ENCODE results near the gene TMEM45A.

Gene TMEM45A

DNA sequence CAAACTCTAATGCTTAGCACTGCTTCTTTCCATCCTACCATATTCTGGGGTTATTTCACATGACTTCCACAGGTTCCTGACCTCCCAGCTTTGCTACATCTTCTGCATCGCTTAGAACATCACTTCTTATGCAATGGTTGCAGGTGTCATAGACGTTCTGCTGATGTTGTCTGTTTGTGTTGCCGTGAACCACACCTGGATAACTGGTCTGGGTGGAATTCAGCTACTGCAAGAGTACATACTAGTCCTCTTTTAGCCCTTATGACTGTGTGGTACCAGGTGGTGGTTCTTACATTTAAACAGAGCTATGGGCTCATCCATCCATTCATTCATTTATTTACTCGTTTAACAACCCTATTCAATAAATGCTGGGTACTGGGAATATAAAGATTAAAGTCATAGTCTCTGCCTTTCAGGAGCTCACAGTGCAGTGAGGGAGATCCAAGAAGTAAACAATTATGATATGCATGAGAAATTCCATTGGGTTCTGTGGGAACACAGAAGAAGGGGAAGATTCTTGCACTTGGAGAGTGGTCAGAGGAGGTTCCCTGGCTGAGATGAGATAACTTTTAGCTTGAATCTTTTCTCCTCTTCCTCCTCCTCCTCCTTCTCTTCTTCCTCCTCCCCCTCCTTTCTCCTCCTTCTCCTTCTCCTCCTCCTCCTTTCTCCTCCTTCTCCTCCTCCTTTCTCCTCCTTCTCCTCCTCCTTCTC is 30.8 kb downstream of the TMEM45A start:
- no peak for ATAC-seq
- no peak for TF ChIP-seq CSRNP3 (CRISPR knock-in tag; IDR thresholded peaks at IDR 0.05)

DNA sequence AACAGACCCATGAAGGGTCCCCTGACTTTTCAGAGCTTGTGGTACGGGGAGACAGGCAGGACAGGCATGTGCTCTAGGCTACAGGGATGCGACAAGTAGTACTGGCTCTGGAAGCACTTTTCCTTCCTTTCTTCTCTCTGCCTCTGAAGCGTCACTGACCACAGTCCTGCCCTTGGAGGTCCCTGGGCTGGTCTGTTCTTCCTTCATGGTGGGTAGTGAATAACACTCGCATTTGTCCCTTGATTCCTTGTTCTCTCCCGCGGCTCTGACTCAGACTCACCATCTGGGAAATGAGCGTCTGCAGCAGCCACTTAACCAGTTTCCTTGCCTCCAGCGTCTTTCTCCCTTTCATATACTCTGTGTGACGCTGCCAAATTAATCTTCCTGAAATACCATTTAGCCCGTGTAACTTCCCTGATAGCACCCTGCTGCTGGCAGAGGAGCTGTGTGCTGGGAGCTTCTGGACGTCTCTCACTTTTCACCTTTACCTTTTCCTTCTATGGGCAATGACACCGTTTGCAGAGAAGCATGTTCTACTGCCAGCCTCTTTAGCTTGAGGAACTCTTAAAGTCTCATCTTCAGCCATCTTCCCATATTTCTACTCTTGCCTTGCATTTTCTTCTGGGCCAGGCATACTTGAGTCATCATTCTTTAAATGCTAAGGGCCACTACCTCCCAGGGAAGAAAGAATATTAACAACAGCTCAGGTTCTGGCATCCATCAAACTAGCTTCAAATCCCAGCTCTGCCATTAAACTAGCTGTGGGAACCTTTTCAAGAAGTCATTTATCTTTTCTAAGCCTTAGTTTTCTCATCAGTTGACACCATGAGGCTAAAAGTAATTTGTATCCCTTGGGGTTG is 33.6 kb downstream of the TMEM45A start:
- peak; percentile 92 for ATAC-seq
- TF ChIP-seq POU6F1 (CRISPR knock-in tag; IDR thresholded peaks at IDR 0.05; ENCODE audit: borderline replicate concordance, low read depth) = no peak
- TF ChIP-seq PPARA (CRISPR knock-in tag; IDR thresholded peaks at IDR 0.05; ENCODE audit: borderline replicate concordance) = no peak
- TF ChIP-seq ZNF565 (CRISPR knock-in tag; conservative IDR thresholded peaks at IDR 0.05; ENCODE audit: low read depth) = no peak
- no peak for TF ChIP-seq CREB5 (CRISPR knock-in tag; IDR thresholded peaks at IDR 0.05; ENCODE audit: low read depth)
- TF ChIP-seq TOX (CRISPR knock-in tag; IDR thresholded peaks at IDR 0.05; ENCODE audit: borderline replicate concordance) = peak; percentile 67; the same call in 1 of the 2 replicates
- TF ChIP-seq, protein P1, sequence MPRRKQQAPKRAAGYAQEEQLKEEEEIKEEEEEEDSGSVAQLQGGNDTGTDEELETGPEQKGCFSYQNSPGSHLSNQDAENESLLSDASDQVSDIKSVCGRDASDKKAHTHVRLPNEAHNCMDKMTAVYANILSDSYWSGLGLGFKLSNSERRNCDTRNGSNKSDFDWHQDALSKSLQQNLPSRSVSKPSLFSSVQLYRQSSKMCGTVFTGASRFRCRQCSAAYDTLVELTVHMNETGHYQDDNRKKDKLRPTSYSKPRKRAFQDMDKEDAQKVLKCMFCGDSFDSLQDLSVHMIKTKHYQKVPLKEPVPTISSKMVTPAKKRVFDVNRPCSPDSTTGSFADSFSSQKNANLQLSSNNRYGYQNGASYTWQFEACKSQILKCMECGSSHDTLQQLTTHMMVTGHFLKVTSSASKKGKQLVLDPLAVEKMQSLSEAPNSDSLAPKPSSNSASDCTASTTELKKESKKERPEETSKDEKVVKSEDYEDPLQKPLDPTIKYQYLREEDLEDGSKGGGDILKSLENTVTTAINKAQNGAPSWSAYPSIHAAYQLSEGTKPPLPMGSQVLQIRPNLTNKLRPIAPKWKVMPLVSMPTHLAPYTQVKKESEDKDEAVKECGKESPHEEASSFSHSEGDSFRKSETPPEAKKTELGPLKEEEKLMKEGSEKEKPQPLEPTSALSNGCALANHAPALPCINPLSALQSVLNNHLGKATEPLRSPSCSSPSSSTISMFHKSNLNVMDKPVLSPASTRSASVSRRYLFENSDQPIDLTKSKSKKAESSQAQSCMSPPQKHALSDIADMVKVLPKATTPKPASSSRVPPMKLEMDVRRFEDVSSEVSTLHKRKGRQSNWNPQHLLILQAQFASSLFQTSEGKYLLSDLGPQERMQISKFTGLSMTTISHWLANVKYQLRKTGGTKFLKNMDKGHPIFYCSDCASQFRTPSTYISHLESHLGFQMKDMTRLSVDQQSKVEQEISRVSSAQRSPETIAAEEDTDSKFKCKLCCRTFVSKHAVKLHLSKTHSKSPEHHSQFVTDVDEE (CRISPR knock-in tag; IDR thresholded peaks at IDR 0.05) = no peak
- 0 out of 2 replicates have a peak, but pooled peaks have one; percentile 25 for TF ChIP-seq ZC3H10 (CRISPR knock-in tag; IDR thresholded peaks at IDR 0.05)
- no peak for TF ChIP-seq OSR1 (CRISPR knock-in tag; IDR thresholded peaks at IDR 0.05)
- TF ChIP-seq TCF4 (CRISPR knock-in tag; IDR thresholded peaks at IDR 0.05; ENCODE audit: borderline replicate concordance) = 0 out of 2 replicates have a peak, but pooled peaks have one; percentile 14
- TF ChIP-seq ISL1 (CRISPR knock-in tag; IDR thresholded peaks at IDR 0.05) = peak; percentile 92
- TF ChIP-seq ESRRG (CRISPR knock-in tag; IDR thresholded peaks at IDR 0.05) = no peak
- TF ChIP-seq ZNF70 (CRISPR knock-in tag; IDR thresholded peaks at IDR 0.05) = peak; percentile 95
- TF ChIP-seq ARNTL (CRISPR knock-in tag; IDR thresholded peaks at IDR 0.05; ENCODE audit: borderline replicate concordance, low read depth) = no peak
- no peak for TF ChIP-seq BACH2 (CRISPR knock-in tag; IDR thresholded peaks at IDR 0.05; ENCODE audit: borderline replicate concordance)
- TF ChIP-seq GLIS3 (CRISPR knock-in tag; IDR thresholded peaks at IDR 0.05) = no peak
- TF ChIP-seq, protein P2, sequence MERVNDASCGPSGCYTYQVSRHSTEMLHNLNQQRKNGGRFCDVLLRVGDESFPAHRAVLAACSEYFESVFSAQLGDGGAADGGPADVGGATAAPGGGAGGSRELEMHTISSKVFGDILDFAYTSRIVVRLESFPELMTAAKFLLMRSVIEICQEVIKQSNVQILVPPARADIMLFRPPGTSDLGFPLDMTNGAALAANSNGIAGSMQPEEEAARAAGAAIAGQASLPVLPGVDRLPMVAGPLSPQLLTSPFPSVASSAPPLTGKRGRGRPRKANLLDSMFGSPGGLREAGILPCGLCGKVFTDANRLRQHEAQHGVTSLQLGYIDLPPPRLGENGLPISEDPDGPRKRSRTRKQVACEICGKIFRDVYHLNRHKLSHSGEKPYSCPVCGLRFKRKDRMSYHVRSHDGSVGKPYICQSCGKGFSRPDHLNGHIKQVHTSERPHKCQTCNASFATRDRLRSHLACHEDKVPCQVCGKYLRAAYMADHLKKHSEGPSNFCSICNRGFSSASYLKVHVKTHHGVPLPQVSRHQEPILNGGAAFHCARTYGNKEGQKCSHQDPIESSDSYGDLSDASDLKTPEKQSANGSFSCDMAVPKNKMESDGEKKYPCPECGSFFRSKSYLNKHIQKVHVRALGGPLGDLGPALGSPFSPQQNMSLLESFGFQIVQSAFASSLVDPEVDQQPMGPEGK (CRISPR knock-in tag; IDR thresholded peaks at IDR 0.05; ENCODE audit: borderline replicate concordance) = peak; percentile 82; the same call in 1 of the 2 replicates
- TF ChIP-seq SNAI2 (CRISPR knock-in tag; IDR thresholded peaks at IDR 0.05) = no peak
- no peak for TF ChIP-seq ZFP30 (CRISPR knock-in tag; IDR thresholded peaks at IDR 0.05)
- TF ChIP-seq CSDC2 (CRISPR knock-in tag; IDR thresholded peaks at IDR 0.05) = no peak
- no peak for TF ChIP-seq ZNF8 (CRISPR knock-in tag; IDR thresholded peaks at IDR 0.05)
- TF ChIP-seq RARB (CRISPR knock-in tag; IDR thresholded peaks at IDR 0.05) = no peak
- no peak for TF ChIP-seq CSRNP3 (CRISPR knock-in tag; IDR thresholded peaks at IDR 0.05)
- TF ChIP-seq ZFP3 (CRISPR knock-in tag; IDR thresholded peaks at IDR 0.05) = 0 out of 2 replicates have a peak, but pooled peaks have one; percentile 24

Data from SK-N-SH treated with all-trans-retinoic acid at 6 μM for 48 hours (cell line).